GF-D8 (cell line): ENCODE measurements around the gene PRSS38.

Source experiments
- DNase-seq: peaks from one replicate; lab custom pipeline; 2025; lab: John Stamatoyannopoulos, UW

The PRSS38 gene

GRCh38 chr1:227793079-227793947 is 22.2 kb upstream of the PRSS38 start:
- no peak for DNase-seq

GRCh38 chr1:227793948-227794816 is 21.3 kb upstream of the PRSS38 start:
- no peak for DNase-seq

GRCh38 chr1:227794817-227795192 is 20.7 kb upstream of the PRSS38 start:
- DNase-seq = no peak

- DNase-seq = no peak
Observed at GRCh38 chr1:227795732-227796131, 19.7 kb upstream of the PRSS38 start.

GRCh38 chr1:227796359-227796915 is 19.0 kb upstream of the PRSS38 start:
- no peak for DNase-seq

- no peak for DNase-seq
Observed at GRCh38 chr1:227797144-227797543, 18.3 kb upstream of the PRSS38 start.

GRCh38 chr1:227797625-227798024 is 17.9 kb upstream of the PRSS38 start:
- DNase-seq = no peak

GRCh38 chr1:227798078-227798802 is 17.2 kb upstream of the PRSS38 start:
- DNase-seq = no peak

GRCh38 chr1:227799756-227800155 is 15.7 kb upstream of the PRSS38 start:
- no peak for DNase-seq

- no peak for DNase-seq
Observed at GRCh38 chr1:227803933-227804332, 11.5 kb upstream of the PRSS38 start.

- no peak for DNase-seq
Observed at GRCh38 chr1:227805606-227806197, 9.8 kb upstream of the PRSS38 start.

- DNase-seq = no peak
Observed at GRCh38 chr1:227808566-227808965, 6.9 kb upstream of the PRSS38 start.

- no peak for DNase-seq
Observed at GRCh38 chr1:227809026-227809425, 6.4 kb upstream of the PRSS38 start.

- no peak for DNase-seq
Observed at GRCh38 chr1:227813962-227814361, 1.5 kb upstream of the PRSS38 start.

- no peak for DNase-seq
Observed at GRCh38 chr1:227816750-227817446, 1.4 kb downstream of the PRSS38 start.

- no peak for DNase-seq
Observed at GRCh38 chr1:227823537-227823936, 8.1 kb downstream of the PRSS38 start.

GRCh38 chr1:227824204-227824603 is 8.7 kb downstream of the PRSS38 start:
- no peak for DNase-seq

GRCh38 chr1:227828786-227829185 is 13.3 kb downstream of the PRSS38 start:
- no peak for DNase-seq

- DNase-seq = no peak
Observed at GRCh38 chr1:227838181-227838580, 22.7 kb downstream of the PRSS38 start.

GRCh38 chr1:227841096-227841495 is 25.6 kb downstream of the PRSS38 start:
- no peak for DNase-seq
